H1 (cell line): ENCODE results near the gene KCNN1. TPM values are rescaled to one million over a fixed set of nuclear protein-coding genes. Genes with fewer than 3 reads are reported as not detected.

Experiments
- CTCF ChIA-PET: fragments of 300-600 bp; sonication (Branson Sonifier 250); formaldehyde crosslinking; loops from one replicate; lab custom pipeline; 2021; ENCODE audit not compliant: partially characterized antibody; lab: Charles Lee
- POLR2A ChIA-PET: fragments of 300-600 bp; sonication (Branson Sonifier 250); formaldehyde crosslinking; loops from one replicate; lab custom pipeline; 2021; ENCODE audit warnings: inconsistent platforms; ENCODE audit not compliant: partially characterized antibody; lab: Charles Lee
- DNase-seq, 2 experiments: peaks; one replicate each; pipeline versions ENCODE4 v3.0.0 to v3.0.0-alpha.2; 2010 to 2022; ENCODE audit warnings: low spot score in 2 of 2, low read depth in 1 of 2, mixed read lengths in 1 of 2
- FAIRE-seq: peaks from 2 replicates; lab custom pipeline; 2011; peaks lifted over from hg19 to GRCh38; lab: Jason Lieb, UNC
- H2AFZ ChIP-seq: 2 replicates; pipeline ENCODE4 v1.8.1; 2012; ENCODE audit warnings: low read length, inconsistent platforms
- H2AK5ac ChIP-seq: 2 replicates; pipeline ENCODE4 v1.6.1; 2013; ENCODE audit warnings: low read depth, low read length
- H2BK120ac ChIP-seq: replicated peaks from 2 replicates; pipeline ENCODE3; 2013; ENCODE audit warnings: low read depth, low read length, inconsistent platforms
- H2BK12ac ChIP-seq: 2 replicates; pipeline ENCODE4 v1.6.1; 2013; ENCODE audit warnings: low read depth, low read length
- H2BK15ac ChIP-seq: 2 replicates; pipeline ENCODE4 v1.6.1; 2013; ENCODE audit warnings: low read length
- H2BK20ac ChIP-seq: 2 replicates; pipeline ENCODE4 v1.6.1; 2013; ENCODE audit warnings: low read length
- H2BK5ac ChIP-seq: 2 replicates; pipeline ENCODE4 v1.6.1; 2013; ENCODE audit warnings: low read depth, low read length
- H3K14ac ChIP-seq: 2 replicates; pipeline ENCODE4 v1.6.1; 2013; ENCODE audit warnings: inconsistent platforms; ENCODE audit not compliant: insufficient read length
- H3K18ac ChIP-seq: 2 replicates; pipeline ENCODE4 v1.6.1; 2013; ENCODE audit warnings: low read length; ENCODE audit errors: extremely low read depth
- H3K23ac ChIP-seq: 2 replicates; pipeline ENCODE4 v1.6.1; 2013; ENCODE audit warnings: inconsistent platforms; ENCODE audit not compliant: insufficient read length
- H3K23me2 ChIP-seq: 2 replicates; pipeline ENCODE4 v1.6.1; 2013; ENCODE audit warnings: low read depth, low read length
- H3K27ac ChIP-seq: 2 replicates; pipeline ENCODE4 v1.6.1; 2011; ENCODE audit warnings: low read depth, low read length, inconsistent platforms
- H3K27me3 ChIP-seq, 4 experiments: replicated peaks in 1 of 4; 1 replicate in 1 of 4; 2 replicates in 3 of 4; pipeline versions ENCODE4 v1.6.1 to v1.8.1; 2011 to 2013; ENCODE audit warnings: low read length in 3 of 4, mild to moderate bottlenecking in 3 of 4, inconsistent platforms in 2 of 4, mixed read lengths in 2 of 4, moderate library complexity in 1 of 4; ENCODE audit not compliant: control insufficient read depth in 3 of 4, insufficient read depth in 3 of 4; ENCODE audit errors: extremely low read depth in 1 of 4
- H3K36me3 ChIP-seq, 4 experiments: 2 replicates each; pipeline versions ENCODE4 v1.6.1 to v1.8.1; 2011 to 2013; ENCODE audit warnings: mild to moderate bottlenecking in 4 of 4, low read length in 3 of 4, moderate library complexity in 2 of 4, control low read depth in 1 of 4, inconsistent platforms in 1 of 4; ENCODE audit not compliant: insufficient read depth in 4 of 4, control insufficient read depth in 2 of 4
- H3K4ac ChIP-seq: replicated peaks from 2 replicates; pipeline ENCODE3; 2013; ENCODE audit warnings: low read length, low read depth, mixed read lengths, inconsistent platforms; ENCODE audit not compliant: insufficient read length
- H3K4me1 ChIP-seq, 4 experiments: replicated peaks in 1 of 4; 1 replicate in 1 of 4; 2 replicates in 3 of 4; pipeline versions ENCODE4 v1.6.1 to v1.8.1; 2011 to 2013; ENCODE audit warnings: low read length in 3 of 4, inconsistent platforms in 2 of 4, mixed read lengths in 1 of 4; ENCODE audit not compliant: insufficient read depth in 4 of 4, control insufficient read depth in 3 of 4
- H3K4me2 ChIP-seq, 2 experiments: 2 replicates each; pipeline versions ENCODE4 v1.6.1 to v1.8.1; 2011 to 2013; ENCODE audit warnings: low read depth in 2 of 2, low read length in 2 of 2, control low read depth in 1 of 2, inconsistent platforms in 1 of 2, mild to moderate bottlenecking in 1 of 2; ENCODE audit not compliant: insufficient read depth in 1 of 2
- H3K4me3 ChIP-seq, 4 experiments: fragments of 200-600, 300-600 bp in 1 of 4; sonication (generic), shearing (Covaris generic), sonication (Bioruptor Twin) in 1 of 4; 2 replicates each; pipeline versions ENCODE4 v1.5.1 to v1.8.1; 2011 to 2016; ENCODE audit warnings: low read length in 4 of 4, low read depth in 3 of 4, control low read depth in 2 of 4, inconsistent platforms in 2 of 4, mild to moderate bottlenecking in 2 of 4, mixed read lengths in 1 of 4, moderate library complexity in 1 of 4; ENCODE audit not compliant: insufficient read depth in 2 of 4; ENCODE audit errors: extremely low read depth in 1 of 4
- H3K56ac ChIP-seq: replicated peaks from 2 replicates; pipeline ENCODE3; 2013; ENCODE audit warnings: low read depth, mild to moderate bottlenecking, mixed read lengths, low read length, inconsistent platforms; ENCODE audit not compliant: insufficient read length
- H3K79me1 ChIP-seq: 2 replicates; pipeline ENCODE4 v1.6.1; 2013; ENCODE audit warnings: low read depth, low read length, control low read depth
- H3K79me2 ChIP-seq, 2 experiments: 2 replicates each; pipeline versions ENCODE4 v1.6.1 to v1.8.1; 2012 to 2013; ENCODE audit warnings: low read length in 2 of 2, mild to moderate bottlenecking in 2 of 2, inconsistent platforms in 1 of 2; ENCODE audit not compliant: insufficient read depth in 2 of 2, control insufficient read depth in 1 of 2
- H3K9ac ChIP-seq, 4 experiments: replicated peaks in 1 of 4; 1 replicate in 1 of 4; 2 replicates in 3 of 4; pipeline versions ENCODE4 v1.6.1 to v1.8.1; 2011 to 2013; ENCODE audit warnings: low read depth in 3 of 4, low read length in 3 of 4, control low read depth in 2 of 4, mild to moderate bottlenecking in 2 of 4, moderate library complexity in 2 of 4, inconsistent platforms in 1 of 4; ENCODE audit errors: extremely low read depth in 1 of 4
- H3K9me3 ChIP-seq, 2 experiments: 2 replicates each; pipeline versions ENCODE4 v1.6.1 to v1.8.1; 2012 to 2013; ENCODE audit warnings: mild to moderate bottlenecking in 2 of 2, moderate library complexity in 2 of 2, control low read depth in 1 of 2, inconsistent platforms in 1 of 2, low read depth in 1 of 2, low read length in 1 of 2, mixed read lengths in 1 of 2; ENCODE audit not compliant: insufficient read depth in 2 of 2
- H4K20me1 ChIP-seq, 2 experiments: replicated peaks in 1 of 2; 2 replicates each; pipeline versions ENCODE3 to v1.8.1; 2011 to 2013; ENCODE audit warnings: inconsistent platforms in 2 of 2, low read length in 2 of 2, mild to moderate bottlenecking in 1 of 2; ENCODE audit not compliant: insufficient read depth in 2 of 2, control insufficient read depth in 1 of 2
- H4K5ac ChIP-seq: 2 replicates; pipeline ENCODE4 v1.6.1; 2013; ENCODE audit warnings: low read length, low read depth, mixed read lengths, inconsistent platforms; ENCODE audit not compliant: insufficient read length
- H4K8ac ChIP-seq: 2 replicates; pipeline ENCODE4 v1.8.0; 2013; ENCODE audit warnings: mild to moderate bottlenecking, moderate library complexity, low read length, inconsistent platforms; ENCODE audit not compliant: insufficient read depth; ENCODE audit errors: extremely low read depth
- H4K91ac ChIP-seq: replicated peaks from 2 replicates; pipeline ENCODE3; 2013; ENCODE audit warnings: low read length, mixed read lengths, inconsistent platforms; ENCODE audit not compliant: insufficient read length
- BRCA1 ChIP-seq: IDR thresholded peaks from 2 replicates; pipeline ENCODE4 v1.6.1; 2012; ENCODE audit warnings: low read depth, low read length, improper control_type of control experiment
- CEBPB ChIP-seq: IDR thresholded peaks from 2 replicates; pipeline ENCODE4 v1.6.1; 2012; ENCODE audit warnings: low read depth, low read length
- CREB1 ChIP-seq: IDR thresholded peaks from 2 replicates; pipeline ENCODE4 v1.6.1; 2012; ENCODE audit warnings: inconsistent platforms
- E2F6 ChIP-seq: IDR thresholded peaks from 2 replicates; pipeline ENCODE4 v1.6.1; 2012; ENCODE audit warnings: inconsistent platforms
- EZH2 ChIP-seq: fragments of 200-600 bp; sonication (generic); IDR thresholded peaks from 2 replicates; pipeline ENCODE4 v1.7.1; 2012; ENCODE audit warnings: low read depth, mild to moderate bottlenecking, moderate library complexity, low read length, inconsistent platforms; ENCODE audit not compliant: severe bottlenecking
- HDAC2 ChIP-seq, 2 experiments: fragments of 300-600 bp in 1 of 2; sonication (generic) in 1 of 2; IDR thresholded peaks; 2 replicates each; pipeline ENCODE4 v1.6.1; 2011 to 2012; ENCODE audit warnings: low read depth in 2 of 2, low read length in 2 of 2, mild to moderate bottlenecking in 2 of 2, moderate library complexity in 2 of 2, borderline replicate concordance in 1 of 2, inconsistent platforms in 1 of 2
- JUN ChIP-seq: IDR thresholded peaks from 2 replicates; pipeline ENCODE4 v1.6.1; 2011; ENCODE audit warnings: low read depth, mild to moderate bottlenecking, improper control_type of control experiment, low read length
- POLR2A ChIP-seq, 2 experiments: IDR thresholded peaks; 1 replicate in 1 of 2; 2 replicates in 1 of 2; pipeline ENCODE4 v1.6.1; 2011; ENCODE audit warnings: low read depth in 2 of 2, low read length in 2 of 2, mild to moderate bottlenecking in 2 of 2; ENCODE audit errors: control extremely low read depth in 1 of 2
- RBBP5 ChIP-seq: IDR thresholded peaks from 2 replicates; pipeline ENCODE4 v1.7.1; 2012; ENCODE audit warnings: low read depth, mild to moderate bottlenecking, inconsistent platforms, low read length, moderate library complexity, borderline replicate concordance
- TAF7 ChIP-seq: optimal IDR thresholded peaks from 2 replicates; pipeline ENCODE3; 2011; ENCODE audit warnings: low read depth, mild to moderate bottlenecking, inconsistent platforms, low read length, moderate library complexity, borderline replicate concordance
- TBP ChIP-seq: IDR thresholded peaks from 2 replicates; pipeline ENCODE4 v1.6.1; 2011; ENCODE audit warnings: low read depth, low read length, improper control_type of control experiment
- WGBS, 2 experiments: shearing (Covaris generic) in 1 of 2; methylation state at CpG; one replicate each; pipeline versions ENCODE4 v1.1.6 to v1.1.7; 2013 to 2015; ENCODE audit warnings: low lambda C conversion rate in 2 of 2, mixed read lengths in 2 of 2, inconsistent platforms in 1 of 2, low coverage in 1 of 2, missing lambda C conversion rate in 1 of 2; ENCODE audit not compliant: insufficient replicate concordance in 2 of 2, insufficient coverage in 1 of 2, insufficient read length in 1 of 2; ENCODE audit errors: extremely low coverage in 1 of 2, missing lambda C conversion rate in 1 of 2; 5-methylcytosine and 5-hydroxymethylcytosine counted together
- polyA plus RNA-seq, 7 experiments: library from polyadenylated mRNA; depleted of rRNA in 3 of 7; stranded (reverse) in 5 of 7; unstranded in 2 of 7; fragments of >200 nt in 5 of 7; fragments of 200-250 nt in 2 of 7; gene quantifications; 1 replicate in 5 of 7; 2 replicates in 1 of 7; 4 replicates in 1 of 7; pipeline versions ENCODE4 v1.2.1 to v1.2.3, GENCODE V29; 2011 to 2013; ENCODE audit warnings: missing spikeins in 2 of 7, mixed read lengths in 2 of 7
- total RNA-seq: library from RNA; stranded (reverse); fragmentation: NEBNext Ultra II Directional; extraction: Animal tissue kit (Norgen Biotek cat#: 25700); gene quantifications from 2 replicates; pipeline ENCODE4 v1.2.1, GENCODE V29; 2021

KCNN1 gene
- total and polyA plus RNA-seq, 2 of the 8 experiments (the other 6 are each of a cell fraction or from before 2014, with no cell fraction given), result 11.0 to 12.5 TPM

DNA sequence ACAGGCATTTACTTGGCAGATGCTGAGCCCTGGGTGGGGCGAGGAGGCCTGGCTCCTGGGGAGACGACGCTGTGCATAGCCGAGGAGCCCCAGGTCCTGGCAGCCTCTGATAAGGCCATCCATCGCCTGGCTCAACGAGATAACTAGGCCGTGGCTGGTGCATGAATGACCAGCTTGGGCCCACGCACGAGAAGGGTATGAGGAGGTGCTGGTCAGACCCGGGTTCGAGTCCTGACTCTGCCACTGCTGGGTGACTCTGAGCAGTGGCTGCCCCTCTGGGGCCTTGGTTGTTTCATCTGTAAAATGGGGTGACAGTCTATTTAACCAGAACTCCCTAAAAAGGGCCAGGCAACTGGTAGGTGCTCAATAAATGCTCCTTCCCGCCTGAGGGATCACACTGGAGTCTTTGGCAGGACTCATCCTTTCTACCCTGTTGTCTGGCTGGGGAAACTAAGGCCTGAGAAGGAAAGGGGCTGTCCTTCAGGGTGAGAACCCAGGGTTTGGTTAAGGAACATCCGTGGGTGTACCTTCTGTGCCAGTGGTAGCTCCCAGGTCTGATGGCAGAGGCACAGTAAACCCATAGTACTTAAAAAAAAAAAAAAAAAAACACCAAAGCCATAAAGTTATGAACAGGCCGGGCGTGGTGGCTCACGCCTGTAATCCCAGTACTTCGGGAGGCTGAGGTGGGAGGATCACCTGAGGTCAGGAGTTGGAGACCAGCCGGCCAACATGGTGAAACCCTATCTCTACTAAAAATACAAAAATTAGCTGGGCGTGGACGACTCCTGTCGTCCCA lies 33.0 kb downstream of the KCNN1 start:
- ChIA-PET POLR2A (interaction anchor here (0.9 to 2.2 kb wide), 5 partner anchors 12 to 135 kb away, joined by 3 to 5 read pairs (median 3); no protein-coding TSS in a partner anchor), CTCF (interaction anchor here (0.5 to 12.4 kb wide), 7 partner anchors 37 to 418 kb away, joined by 3 to 271 read pairs (median 5); partner anchors contain the start of gene CCDC124)
- Histone ChIP-seq H3K36me3 (no peaks in the 10 kb centered on the region), H3K14ac (no peak overlapping the region), H2BK20ac (no peak overlapping the region), H4K20me1 (peaks cover 0 to 5% of the 10 kb centered on the region in 2 experiments), H3K4me2 (peak overlapping the region in 1 of 2 experiments; percentile 59; a peak in 1 of 4 replicates), H3K9ac (no peak overlapping the region), H2AFZ (no peak overlapping the region), H3K9me3 (no peaks in the 10 kb centered on the region), H2BK15ac (no peak overlapping the region), H3K79me2 (no peaks in the 10 kb centered on the region), H3K18ac (no peak overlapping the region), H3K79me1 (no peaks in the 10 kb centered on the region), H3K4ac (no peak overlapping the region), H3K23ac (no peak overlapping the region), H2AK5ac (no peak overlapping the region), H4K8ac (peak overlapping the region; percentile 35; the same call in 1 of the 2 replicates), H4K91ac (no peak overlapping the region), H3K4me3 (no peak overlapping the region), H3K27me3 (peaks cover 3 to 25% (median 20%) of the 10 kb centered on the region in 4 experiments), H2BK5ac (no peak overlapping the region), H4K5ac (no peak overlapping the region), H3K4me1 (peaks cover 0 to 3% (median 0%) of the 10 kb centered on the region in 4 experiments; a peak in 2 of 7 replicates), H2BK12ac (no peak overlapping the region), H3K23me2 (peaks cover 5% of the 10 kb centered on the region; the same call in 1 of the 2 replicates), H3K56ac (no peak overlapping the region), H3K27ac (no peak overlapping the region), H2BK120ac (no peak overlapping the region)
- DNase-seq, result no peak
- 85% methylated on average over 21 of the region's 21 CpGs; no CpG with 5 or more reads in 1 of the 2 experiments for WGBS, 2 experiments
- FAIRE-seq, result no peak
- TF ChIP-seq HDAC2 (IDR thresholded peaks at IDR 0.05; ENCODE audit: borderline replicate concordance in 1 of 2, low read depth in 2 of 2, low read length in 2 of 2) (no peak), TBP (no peak), TAF7 (no peak), RBBP5 (no peak), JUN (no peak), EZH2 (no peak), E2F6 (no peak), CREB1 (no peak), POLR2A (IDR thresholded peaks at IDR 0.05; ENCODE audit: control extremely low read depth in 1 of 2, low read depth in 2 of 2, low read length in 2 of 2) (no peak), CEBPB (no peak), BRCA1 (no peak)
